ENCODE measurements around the gene IFITM5.
"Not testable (repeated sequence)": the region's sequence is repeated elsewhere in the genome, so short reads cannot be mapped to it uniquely, and the experiment has no call there.

Gene IFITM5

GRCh38 chr11:328012-328411 is 28.7 kb upstream of the IFITM5 start:
- no peak for DNase-seq (ENCODE audit: low read depth)

GRCh38 chr11:327581-327923 is 28.2 kb upstream of the IFITM5 start:
- no peak for DNase-seq (ENCODE audit: low read depth)

- DNase-seq (ENCODE audit: low read depth), result peak; percentile 23
Measured at GRCh38 chr11:326842-327580, 27.7 kb upstream of the IFITM5 start.

GRCh38 chr11:326592-326841 is 27.2 kb upstream of the IFITM5 start:
- no peak for DNase-seq (ENCODE audit: low read depth)

- DNase-seq (ENCODE audit: low read depth), result no peak
Measured at GRCh38 chr11:325796-326591, 26.7 kb upstream of the IFITM5 start.

- DNase-seq (ENCODE audit: low read depth), result not testable (repeated sequence)
Measured at GRCh38 chr11:324593-325517, 25.5 kb upstream of the IFITM5 start.

- no peak for DNase-seq (ENCODE audit: low read depth)
Measured at GRCh38 chr11:324156-324555, 24.8 kb upstream of the IFITM5 start.

GRCh38 chr11:319888-320273 is 20.6 kb upstream of the IFITM5 start:
- not testable (repeated sequence) for DNase-seq (ENCODE audit: low read depth)

- not testable (repeated sequence) for DNase-seq (ENCODE audit: low read depth)
Measured at GRCh38 chr11:319121-319887, 20.0 kb upstream of the IFITM5 start.

GRCh38 chr11:318405-319120 is 19.2 kb upstream of the IFITM5 start:
- not testable (repeated sequence) for DNase-seq (ENCODE audit: low read depth)

- not testable (repeated sequence) for DNase-seq (ENCODE audit: low read depth)
Measured at GRCh38 chr11:317668-318404, 18.5 kb upstream of the IFITM5 start.

GRCh38 chr11:316891-317301 is 17.6 kb upstream of the IFITM5 start:
- DNase-seq (ENCODE audit: low read depth), result no peak

- DNase-seq (ENCODE audit: low read depth), result no peak
Measured at GRCh38 chr11:316031-316701, 16.8 kb upstream of the IFITM5 start.

- no peak for DNase-seq (ENCODE audit: low read depth)
Measured at GRCh38 chr11:315516-315994, 16.2 kb upstream of the IFITM5 start.

- no peak for DNase-seq (ENCODE audit: low read depth)
Measured at GRCh38 chr11:315051-315481, 15.7 kb upstream of the IFITM5 start.

- not testable (repeated sequence) for DNase-seq (ENCODE audit: low read depth)
Measured at GRCh38 chr11:314554-314875, 15.2 kb upstream of the IFITM5 start.

GRCh38 chr11:313787-314553 is 14.6 kb upstream of the IFITM5 start, which contains the start of gene IFITM1:
IFITM1 (plus strand) TSS chr11:314040; CDS start chr11:314171, 131 bp downstream.
- DNase-seq (ENCODE audit: low read depth), result peak; percentile 53

GRCh38 chr11:313304-313786 is 14.0 kb upstream of the IFITM5 start:
- no peak for DNase-seq (ENCODE audit: low read depth)
